Duodenal mucosa (tissue), 2 donors: Measurements from ENCODE around the gene ZDHHC8.
"Not testable (repeated sequence)": the region's sequence is repeated elsewhere in the genome, so short reads cannot be mapped to it uniquely, and the experiment has no call there.

ENCODE experiments used
- H3K27ac ChIP-seq: one replicate; pipeline ENCODE4 v1.7.0; 2013; ENCODE audit warnings: low read depth, low read length
- H3K27me3 ChIP-seq, 2 donors: one replicate each; pipeline ENCODE4 v1.7.0; 2013; ENCODE audit warnings: low read length in 2 of 2, control low read depth in 1 of 2; ENCODE audit not compliant: insufficient read depth in 2 of 2, control insufficient read depth in 1 of 2
- H3K36me3 ChIP-seq, 2 donors: one replicate each; pipeline ENCODE4 v1.7.0; 2013; ENCODE audit warnings: low read length in 2 of 2, control low read depth in 1 of 2; ENCODE audit not compliant: insufficient read depth in 2 of 2, control insufficient read depth in 1 of 2
- H3K4me1 ChIP-seq, 2 donors: one replicate each; pipeline ENCODE4 v1.7.0; 2013; ENCODE audit warnings: low read length in 2 of 2, control low read depth in 1 of 2; ENCODE audit not compliant: insufficient read depth in 2 of 2, control insufficient read depth in 1 of 2
- H3K4me3 ChIP-seq, 2 donors: one replicate each; pipeline ENCODE4 v1.7.0; 2013; ENCODE audit warnings: low read length in 2 of 2, low read depth in 1 of 2
- H3K9ac ChIP-seq, 2 donors: one replicate each; pipeline ENCODE4 v1.7.0; 2013; ENCODE audit warnings: low read length in 2 of 2, low read depth in 1 of 2
- H3K9me3 ChIP-seq, 2 donors: one replicate each; pipeline ENCODE4 v1.7.0; 2013; ENCODE audit warnings: low read length in 2 of 2, control low read depth in 1 of 2; ENCODE audit not compliant: control insufficient read depth in 1 of 2

Gene ZDHHC8

GRCh38 chr22:20155330-20156041 lies 23.9 kb downstream of the ZDHHC8 start:
- H3K36me3 ChIP-seq: no peaks in the 10 kb centered on the region
- H3K27me3 ChIP-seq: no peaks in the 10 kb centered on the region
- no peak overlapping the region for H3K4me3 ChIP-seq
- no peak overlapping the region for H3K9ac ChIP-seq
- no peaks in the 10 kb centered on the region for H3K9me3 ChIP-seq
- H3K27ac ChIP-seq: no peak overlapping the region
- no peaks in the 10 kb centered on the region for H3K4me1 ChIP-seq

DNA sequence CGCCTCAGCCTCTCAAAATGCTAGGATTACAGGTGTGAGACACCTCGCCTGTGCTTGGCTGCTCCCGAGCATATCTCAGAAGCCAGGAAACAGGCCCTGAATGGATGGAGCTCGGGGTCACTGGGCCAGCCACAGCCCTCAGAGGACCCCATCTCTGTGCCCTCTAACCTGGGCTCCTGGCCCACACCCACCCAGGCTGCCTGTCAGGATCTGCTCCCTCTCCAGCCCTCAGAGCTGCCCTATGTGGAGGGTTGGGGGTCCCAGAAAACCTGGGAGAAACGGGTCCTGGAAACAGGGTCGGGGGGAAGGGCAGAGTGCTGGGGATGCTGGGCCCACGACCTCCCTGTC lies 24.4 kb downstream of the ZDHHC8 start:
- Histone ChIP-seq H3K4me1 (no peaks in the 10 kb centered on the region), H3K36me3 (no peaks in the 10 kb centered on the region), H3K9ac (no peak overlapping the region), H3K27me3 (no peaks in the 10 kb centered on the region), H3K9me3 (no peaks in the 10 kb centered on the region), H3K27ac (no peak overlapping the region), H3K4me3 (no peak overlapping the region)

GRCh38 chr22:20156611-20157429 lies 25.2 kb downstream of the ZDHHC8 start:
- H3K4me3 ChIP-seq: no peak overlapping the region
- no peaks in the 10 kb centered on the region for H3K36me3 ChIP-seq
- no peak overlapping the region for H3K27ac ChIP-seq
- no peaks in the 10 kb centered on the region for H3K27me3 ChIP-seq
- no peak overlapping the region for H3K9ac ChIP-seq
- no peaks in the 10 kb centered on the region for H3K4me1 ChIP-seq
- no peaks in the 10 kb centered on the region for H3K9me3 ChIP-seq

- Histone ChIP-seq H3K4me1 (no peaks in the 10 kb centered on the region), H3K27ac (no peak overlapping the region), H3K4me3 (no peak overlapping the region), H3K36me3 (no peaks in the 10 kb centered on the region), H3K9ac (no peak overlapping the region), H3K9me3 (no peaks in the 10 kb centered on the region), H3K27me3 (no peaks in the 10 kb centered on the region)
Measured at GRCh38 chr22:20157430-20158183, 26.0 kb downstream of the ZDHHC8 start.

DNA sequence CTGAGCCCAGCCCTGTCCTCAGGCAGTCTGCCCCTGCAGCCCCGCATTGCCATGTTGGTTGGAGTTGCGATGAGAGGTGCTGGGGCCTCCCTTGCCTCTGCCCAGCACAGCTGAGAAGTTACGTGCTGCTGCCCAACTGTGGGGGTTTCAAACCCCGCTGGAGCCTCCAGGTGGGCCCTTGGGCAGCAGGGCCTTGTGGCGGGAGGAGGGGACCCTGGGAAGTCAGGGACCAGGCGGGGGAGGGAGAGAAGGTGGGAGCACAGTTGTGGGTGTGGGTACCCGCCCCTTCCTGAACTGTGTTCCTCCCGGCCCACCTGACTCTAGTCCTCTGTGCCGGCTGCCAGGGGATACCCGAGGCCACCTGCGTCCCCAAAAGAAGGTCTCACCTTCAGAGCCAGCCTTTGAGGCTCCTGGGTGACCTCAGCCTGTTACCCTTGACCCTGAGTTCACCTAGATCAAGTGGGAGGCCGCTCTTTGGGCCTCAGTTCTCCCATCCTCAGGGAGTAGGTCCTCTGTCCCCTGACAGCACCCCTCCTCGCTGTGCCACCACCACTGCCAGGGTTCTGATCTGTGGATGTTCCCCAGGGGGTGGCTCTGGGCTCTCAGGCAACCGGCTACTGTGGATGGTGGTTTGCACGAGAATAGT lies 26.9 kb downstream of the ZDHHC8 start:
- H3K27me3 ChIP-seq: no peaks in the 10 kb centered on the region
- H3K4me3 ChIP-seq: no peak overlapping the region
- H3K9ac ChIP-seq: no peak overlapping the region
- no peaks in the 10 kb centered on the region for H3K9me3 ChIP-seq
- H3K36me3 ChIP-seq: no peaks in the 10 kb centered on the region
- H3K4me1 ChIP-seq: no peaks in the 10 kb centered on the region
- no peak overlapping the region for H3K27ac ChIP-seq

DNA sequence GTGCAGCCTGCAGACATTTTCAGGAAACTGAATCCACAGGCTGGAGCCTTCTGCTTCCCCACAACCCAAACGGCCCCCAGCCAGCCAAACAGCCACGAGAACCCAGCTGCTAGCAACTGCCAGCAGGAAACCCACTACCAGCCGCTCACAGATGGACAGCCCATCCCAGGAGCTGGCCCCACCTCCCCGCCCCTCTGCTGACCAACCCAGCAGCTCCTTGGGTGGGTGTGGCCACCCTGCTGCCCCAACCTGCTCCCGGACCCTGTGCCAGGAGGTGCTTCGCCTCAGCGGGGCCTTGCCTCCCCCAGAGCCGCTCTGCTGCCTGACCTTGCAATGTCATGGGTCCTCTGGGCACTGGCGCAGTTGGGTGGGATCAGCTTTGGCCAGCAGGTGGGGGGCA lies 27.5 kb downstream of the ZDHHC8 start:
- Histone ChIP-seq H3K27ac (no peak overlapping the region), H3K4me1 (no peaks in the 10 kb centered on the region), H3K27me3 (no peaks in the 10 kb centered on the region), H3K9me3 (no peaks in the 10 kb centered on the region), H3K9ac (no peak overlapping the region), H3K36me3 (no peaks in the 10 kb centered on the region), H3K4me3 (no peak overlapping the region)

GRCh38 chr22:20159531-20159930 lies 27.9 kb downstream of the ZDHHC8 start:
- H3K9ac ChIP-seq, H3K27me3 ChIP-seq, H3K27ac ChIP-seq, H3K36me3 ChIP-seq, H3K4me3 ChIP-seq, H3K9me3 ChIP-seq, H3K4me1 ChIP-seq: not testable (repeated sequence)

GRCh38 chr22:20160041-20160440 lies 28.4 kb downstream of the ZDHHC8 start:
- no peaks in the 10 kb centered on the region for H3K9me3 ChIP-seq
- no peak overlapping the region for H3K27ac ChIP-seq
- H3K36me3 ChIP-seq: no peaks in the 10 kb centered on the region
- no peaks in the 10 kb centered on the region for H3K4me1 ChIP-seq
- H3K27me3 ChIP-seq: no peaks in the 10 kb centered on the region
- no peak overlapping the region for H3K4me3 ChIP-seq
- no peak overlapping the region for H3K9ac ChIP-seq

DNA sequence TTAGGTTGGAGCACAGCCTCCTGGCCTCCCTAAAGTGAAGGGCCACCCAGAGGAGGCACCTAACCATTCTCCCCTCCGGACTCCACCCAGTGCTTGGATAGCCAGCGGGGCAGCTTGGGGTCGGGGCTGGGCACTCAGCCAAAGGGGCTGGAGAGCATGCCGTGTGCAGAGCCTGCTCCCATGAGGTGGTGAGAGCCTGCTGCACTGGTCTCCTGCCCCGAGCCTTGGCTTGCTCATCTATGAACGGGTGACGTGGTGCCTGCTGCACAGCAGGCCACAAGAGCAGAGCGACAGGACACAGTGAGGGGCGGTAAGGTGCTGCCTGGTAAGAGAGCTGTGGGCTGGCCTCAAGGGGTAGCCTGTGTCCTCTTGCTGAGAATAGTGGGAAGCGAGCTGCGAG lies 33.3 kb downstream of the ZDHHC8 start:
- no peaks in the 10 kb centered on the region for H3K27me3 ChIP-seq
- H3K27ac ChIP-seq: no peak overlapping the region
- no peak overlapping the region for H3K4me3 ChIP-seq
- no peak overlapping the region for H3K9ac ChIP-seq
- no peaks in the 10 kb centered on the region for H3K4me1 ChIP-seq
- no peaks in the 10 kb centered on the region for H3K36me3 ChIP-seq
- H3K9me3 ChIP-seq: no peaks in the 10 kb centered on the region

DNA sequence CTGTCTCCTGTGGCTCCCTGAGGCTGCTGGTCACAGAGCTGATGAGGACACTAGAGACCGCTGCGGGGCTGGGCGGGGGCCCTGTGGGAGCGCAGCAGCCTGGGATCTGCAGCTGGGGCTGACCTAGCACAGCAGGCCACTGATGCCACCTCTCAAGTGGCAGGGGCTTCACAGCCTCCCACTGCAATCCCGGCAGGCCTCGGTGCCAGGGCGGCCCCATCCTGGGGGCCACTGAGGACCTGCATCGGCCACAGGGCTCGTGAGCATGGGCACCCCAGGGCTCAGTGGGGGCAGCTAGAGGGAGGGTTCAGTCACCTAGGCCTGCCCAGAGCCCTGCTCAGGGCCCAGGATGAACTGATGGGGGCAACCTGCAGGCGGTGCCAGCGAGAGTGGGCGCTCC lies 33.8 kb downstream of the ZDHHC8 start:
- Histone ChIP-seq H3K9ac (no peak overlapping the region), H3K36me3 (no peaks in the 10 kb centered on the region), H3K27me3 (no peaks in the 10 kb centered on the region), H3K4me1 (no peaks in the 10 kb centered on the region), H3K9me3 (no peaks in the 10 kb centered on the region), H3K4me3 (no peak overlapping the region), H3K27ac (no peak overlapping the region)
